ENCODE measurements around the gene C5orf47. TPM values are rescaled to one million over a fixed set of nuclear protein-coding genes. Genes with fewer than 3 reads are reported as not detected.
"Not testable (repeated sequence)": the region's sequence is repeated elsewhere in the genome, so short reads cannot be mapped to it uniquely, and the experiment has no call there.

The C5orf47 gene
- total RNA-seq, 1 experiment from 2014 or later = not detected

DNA sequence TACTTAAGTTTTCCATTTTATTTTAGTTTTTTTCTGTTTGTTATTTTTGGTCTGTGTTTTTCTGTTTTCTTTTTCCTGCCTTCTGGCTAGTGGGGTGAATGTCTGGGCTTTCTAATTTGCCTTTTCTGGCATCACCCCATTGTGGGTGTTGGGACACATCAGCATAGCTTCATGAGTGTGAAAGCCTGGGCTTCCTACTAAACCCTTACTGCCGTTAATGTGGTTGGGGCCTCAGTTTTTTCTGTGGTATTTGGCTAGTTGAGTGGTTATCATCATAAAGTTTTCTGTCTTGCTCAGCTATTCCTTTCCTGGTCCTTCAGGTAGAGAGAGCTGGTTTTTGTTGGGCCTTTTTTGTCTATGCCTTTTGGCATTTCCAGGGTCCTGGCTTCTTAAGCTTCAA is 21.4 kb downstream of the C5orf47 start:
- Histone ChIP-seq H3K4me1 (ENCODE audit: insufficient read depth, low read length, poor library complexity, severe bottlenecking) (no peaks in the 10 kb centered on the region), H3K4me3 (ENCODE audit: low read depth, low read length, poor library complexity, severe bottlenecking) (no peak overlapping the region), H3K36me3 (ENCODE audit: insufficient read depth, low read length, poor library complexity, severe bottlenecking) (no peaks in the 10 kb centered on the region), H3K9me3 (ENCODE audit: low read depth, low read length, poor library complexity, severe bottlenecking) (no peaks in the 10 kb centered on the region), H3K27ac (ENCODE audit: low read depth, low read length, poor library complexity, severe bottlenecking) (no peak overlapping the region), H3K27me3 (replicated peaks; ENCODE audit: insufficient read depth, low read depth, low read length, poor library complexity) (peaks cover 26% of the 10 kb centered on the region)
- no peak for DNase-seq (ENCODE audit: low spot score)
- TF ChIP-seq CTCF (conservative IDR thresholded peaks at IDR 0.05; ENCODE audit: low read depth, low read length) (no peak), EZH2 (IDR thresholded peaks at IDR 0.05; ENCODE audit: borderline replicate concordance, low read depth, low read length, poor library complexity, severe bottlenecking) (no peak)
- BruUV-seq (replicated peaks) = no TSS peak
- intact Hi-C loops (cut with micrococcal nuclease; ENCODE audit: unreplicated experiment) = no loop called here
- POLR2A ChIA-PET (ENCODE audit: low non-redundant PET) = no interaction called here
- CTCF ChIA-PET = no interaction called here

GRCh38 chr5:174011441-174011840 is 22.5 kb downstream of the C5orf47 start:
- H3K9me3 ChIP-seq (ENCODE audit: low read depth, low read length, poor library complexity, severe bottlenecking) = no peaks in the 10 kb centered on the region
- CTCF ChIA-PET = no interaction called here
- BruUV-seq (replicated peaks) = no TSS peak
- no peak for TF ChIP-seq CTCF (conservative IDR thresholded peaks at IDR 0.05; ENCODE audit: low read depth, low read length)
- TF ChIP-seq EZH2 (IDR thresholded peaks at IDR 0.05; ENCODE audit: borderline replicate concordance, low read depth, low read length, poor library complexity, severe bottlenecking) = no peak
- no peaks in the 10 kb centered on the region for H3K4me1 ChIP-seq (ENCODE audit: insufficient read depth, low read length, poor library complexity, severe bottlenecking)
- DNase-seq (ENCODE audit: low spot score) = no peak
- H3K27ac ChIP-seq (ENCODE audit: low read depth, low read length, poor library complexity, severe bottlenecking) = no peak overlapping the region
- peaks cover 15% of the 10 kb centered on the region for H3K27me3 ChIP-seq (replicated peaks; ENCODE audit: insufficient read depth, low read depth, low read length, poor library complexity)
- intact Hi-C loops (cut with micrococcal nuclease; ENCODE audit: unreplicated experiment) = no loop called here
- H3K36me3 ChIP-seq (ENCODE audit: insufficient read depth, low read length, poor library complexity, severe bottlenecking) = no peaks in the 10 kb centered on the region
- POLR2A ChIA-PET (ENCODE audit: low non-redundant PET) = no interaction called here
- no peak overlapping the region for H3K4me3 ChIP-seq (ENCODE audit: low read depth, low read length, poor library complexity, severe bottlenecking)

DNA sequence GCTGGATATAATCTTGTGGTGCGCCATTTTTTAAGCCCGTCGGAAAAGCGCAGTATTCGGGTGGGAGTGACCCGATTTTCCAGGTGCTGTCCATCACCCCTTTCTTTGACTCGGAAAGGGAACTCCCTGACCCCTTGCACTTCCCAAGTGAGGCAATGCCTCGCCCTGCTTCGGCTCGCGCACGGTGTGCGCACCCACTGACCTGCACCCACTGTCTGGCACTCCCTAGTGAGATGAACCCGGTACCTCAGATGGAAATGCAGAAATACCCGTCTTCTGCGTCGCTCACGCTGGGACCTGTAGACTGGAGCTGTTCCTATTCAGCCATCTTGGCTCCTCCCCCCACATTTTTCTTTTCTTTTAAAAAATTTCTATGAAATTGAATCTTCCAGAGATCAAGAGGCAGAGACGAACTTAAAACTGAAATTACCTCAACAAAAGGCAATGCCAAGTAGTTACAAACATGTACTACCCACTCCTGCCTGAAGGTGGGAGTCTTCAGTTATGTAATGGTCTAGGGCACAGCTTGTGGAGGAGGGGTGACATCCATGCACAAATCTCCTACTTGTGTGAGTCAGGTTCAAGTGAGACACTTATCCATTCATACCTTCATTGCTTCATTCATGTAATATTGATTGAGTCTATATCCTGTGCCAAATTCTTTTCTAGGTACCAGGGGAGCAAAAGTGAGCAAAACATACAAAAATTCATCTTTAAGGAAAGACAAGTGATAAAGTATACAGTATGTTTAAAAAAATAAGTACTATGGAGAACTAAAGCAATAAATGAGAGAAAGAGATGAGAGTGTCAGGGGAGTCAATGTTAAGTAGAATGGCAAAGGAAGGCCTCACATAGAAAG is 31.3 kb downstream of the C5orf47 start:
- POLR2A ChIA-PET (ENCODE audit: low non-redundant PET); H3K4me3 ChIP-seq (ENCODE audit: low read depth, low read length, poor library complexity, severe bottlenecking); H3K4me1 ChIP-seq (ENCODE audit: insufficient read depth, low read length, poor library complexity, severe bottlenecking); H3K27ac ChIP-seq (ENCODE audit: low read depth, low read length, poor library complexity, severe bottlenecking); H3K36me3 ChIP-seq (ENCODE audit: insufficient read depth, low read length, poor library complexity, severe bottlenecking); BruUV-seq (replicated peaks); H3K9me3 ChIP-seq (ENCODE audit: low read depth, low read length, poor library complexity, severe bottlenecking): not testable (repeated sequence)
- CTCF ChIA-PET = interaction anchor here (0.6 kb wide), 1 partner anchor 292 kb away, joined by 3 read pairs; no protein-coding TSS in a partner anchor
- peaks cover 26% of the 10 kb centered on the region for H3K27me3 ChIP-seq (replicated peaks; ENCODE audit: insufficient read depth, low read depth, low read length, poor library complexity)
- peak; percentile 54 for DNase-seq (ENCODE audit: low spot score)
- TF ChIP-seq CTCF (conservative IDR thresholded peaks at IDR 0.05; ENCODE audit: low read depth, low read length) = peak; percentile 55
- intact Hi-C loops (cut with micrococcal nuclease; ENCODE audit: unreplicated experiment) = loop anchor here (5.0 kb wide), 1 partner anchor 292 kb away; no protein-coding TSS in a partner anchor

Data from A673 (cell line).